ENCODE results near the gene PUS7L.

DNA sequence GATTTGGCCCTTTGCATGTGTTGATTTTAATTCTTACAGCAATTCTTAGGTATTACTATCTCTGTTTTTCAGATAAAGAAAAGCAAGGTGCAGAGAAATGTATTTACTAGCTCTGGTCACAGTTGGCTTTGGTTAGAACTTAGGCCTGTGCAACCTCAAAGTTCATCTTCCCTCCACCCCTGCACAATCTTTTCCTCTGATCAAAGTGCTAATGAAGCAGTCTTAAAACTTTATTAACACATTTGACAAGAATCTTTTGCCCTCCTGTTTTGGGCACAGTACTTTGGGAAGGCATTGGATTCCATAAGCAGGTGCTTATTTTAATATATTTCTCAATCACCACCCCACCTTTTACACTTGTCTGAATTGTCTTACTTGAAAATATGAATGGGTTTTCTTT is 2.9 kb upstream of the PUS7L start:
- TF ChIP-seq, protein P1, sequence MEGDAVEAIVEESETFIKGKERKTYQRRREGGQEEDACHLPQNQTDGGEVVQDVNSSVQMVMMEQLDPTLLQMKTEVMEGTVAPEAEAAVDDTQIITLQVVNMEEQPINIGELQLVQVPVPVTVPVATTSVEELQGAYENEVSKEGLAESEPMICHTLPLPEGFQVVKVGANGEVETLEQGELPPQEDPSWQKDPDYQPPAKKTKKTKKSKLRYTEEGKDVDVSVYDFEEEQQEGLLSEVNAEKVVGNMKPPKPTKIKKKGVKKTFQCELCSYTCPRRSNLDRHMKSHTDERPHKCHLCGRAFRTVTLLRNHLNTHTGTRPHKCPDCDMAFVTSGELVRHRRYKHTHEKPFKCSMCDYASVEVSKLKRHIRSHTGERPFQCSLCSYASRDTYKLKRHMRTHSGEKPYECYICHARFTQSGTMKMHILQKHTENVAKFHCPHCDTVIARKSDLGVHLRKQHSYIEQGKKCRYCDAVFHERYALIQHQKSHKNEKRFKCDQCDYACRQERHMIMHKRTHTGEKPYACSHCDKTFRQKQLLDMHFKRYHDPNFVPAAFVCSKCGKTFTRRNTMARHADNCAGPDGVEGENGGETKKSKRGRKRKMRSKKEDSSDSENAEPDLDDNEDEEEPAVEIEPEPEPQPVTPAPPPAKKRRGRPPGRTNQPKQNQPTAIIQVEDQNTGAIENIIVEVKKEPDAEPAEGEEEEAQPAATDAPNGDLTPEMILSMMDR (tag by site-specific recombination; IDR thresholded peaks at IDR 0.05): no peak
- no peak for TF ChIP-seq ZNF24 (tag by site-specific recombination; IDR thresholded peaks at IDR 0.05)
- TF ChIP-seq, protein P2, sequence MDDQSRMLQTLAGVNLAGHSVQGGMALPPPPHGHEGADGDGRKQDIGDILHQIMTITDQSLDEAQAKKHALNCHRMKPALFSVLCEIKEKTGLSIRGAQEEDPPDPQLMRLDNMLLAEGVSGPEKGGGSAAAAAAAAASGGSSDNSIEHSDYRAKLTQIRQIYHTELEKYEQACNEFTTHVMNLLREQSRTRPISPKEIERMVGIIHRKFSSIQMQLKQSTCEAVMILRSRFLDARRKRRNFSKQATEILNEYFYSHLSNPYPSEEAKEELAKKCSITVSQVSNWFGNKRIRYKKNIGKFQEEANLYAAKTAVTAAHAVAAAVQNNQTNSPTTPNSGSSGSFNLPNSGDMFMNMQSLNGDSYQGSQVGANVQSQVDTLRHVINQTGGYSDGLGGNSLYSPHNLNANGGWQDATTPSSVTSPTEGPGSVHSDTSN (CRISPR knock-in tag; IDR thresholded peaks at IDR 0.05): no peak
